CD4-positive, alpha-beta T cell treated with Interleukin-12 subunit alpha and Interleukin-12 subunit beta, for 1 hour (primary cell): Measurements from ENCODE around the gene MOSMO.
"Not testable (repeated sequence)": the region's sequence is repeated elsewhere in the genome, so short reads cannot be mapped to it uniquely, and the experiment has no call there.

Source experiments
- DNase-seq: peaks from one replicate; pipeline ENCODE4 v3.0.0-alpha.2; 2020

Gene MOSMO

DNA sequence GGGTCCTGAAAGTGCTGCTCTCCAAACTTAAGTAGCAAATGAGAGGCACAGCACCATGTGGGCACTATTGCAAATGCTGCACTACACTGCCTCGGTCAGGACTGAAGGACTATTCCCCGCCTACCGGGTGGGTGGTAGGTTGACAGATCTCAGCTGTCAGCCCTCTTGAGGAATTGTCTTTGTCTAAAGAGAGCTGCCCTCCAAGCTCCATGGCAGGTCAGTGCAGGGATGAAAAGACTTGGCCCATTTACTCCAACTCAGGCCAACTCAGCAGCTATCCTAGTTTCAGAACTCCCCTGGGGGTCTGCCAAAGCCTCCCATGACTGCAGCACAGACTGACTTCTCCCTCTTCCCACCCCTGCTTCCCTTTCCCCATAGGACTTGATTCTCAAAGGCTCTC lies 3.6 kb upstream of the MOSMO start:
- DNase-seq: no peak

- no peak for DNase-seq
These were observed 2.2 kb upstream of the MOSMO start for GRCh38 chr16:22005746-22006145.

DNA sequence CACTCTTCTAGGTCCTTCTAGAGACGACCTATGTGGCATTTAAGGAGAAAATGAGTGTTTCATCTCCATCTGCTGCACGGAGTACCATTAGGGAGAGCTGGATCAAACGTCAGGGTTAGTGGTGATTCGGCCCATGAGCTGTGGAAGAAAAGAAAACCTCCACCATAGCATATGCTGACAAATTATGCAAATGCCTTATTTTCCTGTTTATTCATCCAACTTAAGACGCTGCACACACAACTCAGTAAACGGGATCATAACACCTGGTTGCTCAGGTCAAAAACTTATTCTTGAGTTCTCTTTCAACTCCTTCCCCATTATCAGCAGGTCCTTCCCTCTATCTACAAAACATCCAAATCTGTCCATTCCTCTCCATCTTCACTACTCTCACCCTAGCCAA lies 1.3 kb upstream of the MOSMO start:
- DNase-seq: no peak

- no peak for DNase-seq
These were observed 777 bp upstream of the MOSMO start for GRCh38 chr16:22007159-22007508.

DNA sequence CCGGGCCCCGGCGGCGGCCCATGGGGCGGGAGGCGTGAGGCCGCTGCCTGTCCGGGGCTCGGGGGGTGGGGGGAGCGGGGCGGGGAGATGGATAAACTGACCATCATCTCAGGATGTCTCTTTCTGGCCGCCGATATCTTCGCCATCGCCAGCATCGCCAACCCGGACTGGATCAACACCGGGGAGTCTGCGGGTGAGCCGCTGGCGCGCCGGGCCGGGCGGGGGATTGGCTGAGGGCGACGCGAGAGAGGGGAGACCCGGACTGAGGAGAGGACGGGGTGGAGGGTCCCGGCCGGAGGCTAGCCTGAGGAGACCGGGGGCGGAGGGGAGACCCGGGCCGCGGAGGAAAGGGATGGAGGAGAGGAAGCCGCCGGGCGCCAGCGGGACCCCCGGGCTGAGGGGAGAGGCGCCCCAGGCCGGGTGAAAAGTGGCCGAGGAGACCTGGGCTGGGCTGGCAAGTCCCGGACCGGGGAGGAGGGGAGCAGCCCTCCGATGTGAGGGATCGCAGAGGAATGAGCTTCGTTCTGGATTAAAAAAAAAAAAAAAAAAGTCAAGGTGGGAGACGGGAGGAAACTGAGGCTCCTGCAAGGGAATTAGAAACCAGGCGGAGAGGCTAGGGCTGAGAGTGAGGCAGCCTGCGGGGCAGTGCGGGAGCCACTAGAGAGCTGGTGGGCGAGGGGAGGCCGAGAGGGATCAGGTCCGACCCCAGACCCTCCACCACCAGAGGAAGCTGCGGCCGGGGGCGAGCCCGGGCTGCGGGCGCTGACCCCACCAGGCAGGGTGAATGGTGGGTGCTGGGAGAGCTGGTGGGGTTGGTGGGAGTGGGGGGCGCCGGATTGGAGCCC lies 526 bp downstream of the MOSMO start:
- peak; percentile 17 for DNase-seq

DNA sequence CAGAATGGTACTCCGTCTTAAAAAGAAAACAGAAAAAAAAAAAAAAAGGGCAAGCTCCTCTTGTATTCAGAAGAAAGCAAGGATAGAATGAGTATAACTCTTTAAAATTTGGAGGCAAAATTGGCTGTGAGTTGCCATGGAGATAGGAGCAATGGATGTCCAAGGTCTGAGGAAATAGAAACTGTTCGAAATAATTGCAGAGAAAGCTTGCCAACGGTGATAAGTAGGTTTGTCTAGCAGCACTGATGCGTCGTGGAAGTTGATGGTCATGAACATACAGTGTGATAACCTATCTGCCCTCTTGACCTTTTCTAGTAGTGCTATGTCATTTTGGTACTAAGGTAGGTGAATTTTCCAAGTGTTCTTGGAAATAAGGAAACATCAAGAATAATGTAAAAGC lies 3.0 kb downstream of the MOSMO start:
- DNase-seq: no peak

DNA sequence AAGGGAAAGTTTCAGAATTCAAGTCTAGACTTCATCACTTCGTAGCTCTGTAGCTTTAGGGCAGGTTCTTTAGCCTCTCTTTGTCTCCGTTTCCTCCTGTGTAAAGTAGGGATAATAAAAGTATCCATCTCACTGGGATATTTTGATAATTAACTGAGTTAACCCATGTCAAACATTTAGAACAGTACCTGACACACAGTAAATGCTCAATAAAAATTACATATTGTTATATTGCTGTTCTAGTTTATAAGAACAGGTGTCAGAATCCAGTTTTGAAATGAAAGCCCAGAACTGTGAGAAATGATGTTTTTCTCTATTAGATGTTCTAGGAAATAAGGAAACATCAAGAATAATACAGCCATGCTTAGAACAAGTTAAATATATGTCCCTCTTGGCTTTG lies 4.3 kb downstream of the MOSMO start:
- DNase-seq: no peak

DNA sequence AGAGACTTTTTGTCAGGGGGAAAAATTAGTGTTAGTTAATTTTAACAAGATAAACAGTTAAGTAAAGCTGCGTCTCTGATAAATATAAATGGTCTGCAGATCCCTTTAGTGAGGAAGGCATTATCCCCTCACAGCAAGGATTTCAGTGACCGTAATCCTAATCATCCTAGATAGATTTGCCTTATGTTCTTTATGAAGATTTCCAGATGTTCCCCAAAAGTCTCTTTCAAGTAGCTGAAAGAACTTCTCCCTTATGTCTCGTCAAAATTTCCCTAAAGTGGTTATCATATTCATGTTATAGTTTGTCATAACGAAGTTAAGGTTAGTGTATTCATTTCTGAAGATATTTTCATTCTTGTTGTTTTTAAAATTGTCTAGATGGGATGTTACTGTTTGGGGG lies 5.6 kb downstream of the MOSMO start:
- no peak for DNase-seq

DNA sequence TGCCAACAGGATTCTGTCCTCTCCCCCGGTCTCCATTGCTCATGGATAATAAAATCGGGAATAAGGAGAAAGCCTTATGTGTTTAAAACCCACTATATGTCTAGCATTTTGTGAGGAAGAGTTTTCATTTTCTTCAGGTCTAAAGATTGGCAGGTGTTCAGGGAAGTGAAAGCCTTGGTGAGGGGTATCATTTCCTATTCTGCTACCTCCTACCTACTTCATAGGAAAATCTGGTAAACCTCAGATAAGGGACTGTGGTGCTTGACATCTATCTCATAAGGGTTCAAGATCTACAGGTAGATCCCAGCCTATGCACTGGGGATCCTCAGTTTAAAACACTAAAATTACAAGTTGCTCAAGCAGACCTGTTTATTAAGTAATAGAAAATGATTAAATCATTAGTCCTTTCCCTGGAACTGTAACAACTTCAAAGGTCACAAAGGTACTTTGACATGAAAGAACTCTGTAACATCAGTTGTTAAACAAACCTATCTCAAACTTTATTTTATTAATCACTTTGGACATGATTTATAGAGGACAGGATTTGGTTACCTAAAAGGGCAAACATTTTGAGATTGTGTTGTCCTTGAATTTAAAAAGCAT lies 6.5 kb downstream of the MOSMO start:
- no peak for DNase-seq

GRCh38 chr16:22016927-22017326 lies 9.0 kb downstream of the MOSMO start:
- no peak for DNase-seq

- no peak for DNase-seq
These were observed 10.6 kb downstream of the MOSMO start for GRCh38 chr16:22018559-22018958.

DNA sequence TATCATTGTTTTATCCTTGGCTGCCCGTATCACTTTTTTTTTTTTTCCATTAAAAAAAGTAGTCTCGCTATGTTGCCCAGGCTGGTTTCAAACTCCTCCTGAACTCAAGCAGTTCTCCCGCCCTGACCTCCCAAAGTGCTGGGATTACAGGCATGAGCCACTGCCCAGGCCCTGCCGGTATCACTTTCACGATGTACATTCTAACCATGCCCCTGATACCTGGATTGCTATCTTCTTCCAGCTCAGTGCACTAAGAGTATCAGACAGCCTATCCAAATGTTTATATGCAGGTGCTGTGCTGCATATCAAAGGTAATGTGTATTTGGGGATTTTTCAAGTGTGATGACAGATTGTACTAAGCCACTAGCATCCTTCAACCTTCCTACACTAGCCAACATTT lies 14.2 kb downstream of the MOSMO start:
- DNase-seq: no peak

GRCh38 chr16:22023505-22023904 lies 15.6 kb downstream of the MOSMO start:
- DNase-seq: no peak

- DNase-seq: not testable (repeated sequence)
These were observed 16.9 kb downstream of the MOSMO start for GRCh38 chr16:22024785-22025184.

DNA sequence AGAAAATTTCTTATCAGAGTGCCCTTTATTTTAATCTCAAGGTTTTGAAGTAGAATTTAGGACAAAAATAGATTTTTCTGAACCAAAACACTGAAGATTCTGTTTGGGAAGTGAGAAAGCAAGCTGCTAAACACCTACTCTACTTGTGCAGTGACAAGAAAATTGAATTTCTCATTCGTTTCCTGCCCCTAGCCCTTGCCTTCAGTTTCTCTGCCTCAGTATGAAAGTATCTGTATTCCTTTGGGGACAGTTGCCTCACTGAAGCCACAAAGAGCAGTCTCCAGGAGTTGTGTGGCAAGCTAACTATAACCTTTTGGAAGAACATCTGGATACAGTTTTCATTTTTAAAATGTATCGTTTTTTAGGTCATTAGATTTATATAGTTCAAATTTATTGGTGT lies 19.7 kb downstream of the MOSMO start:
- no peak for DNase-seq

- DNase-seq: no peak
These were observed 21.7 kb downstream of the MOSMO start for GRCh38 chr16:22029632-22030031.

- DNase-seq: no peak
These were observed 22.3 kb downstream of the MOSMO start for GRCh38 chr16:22030087-22030812.

GRCh38 chr16:22031483-22032083 lies 23.7 kb downstream of the MOSMO start:
- no peak for DNase-seq

GRCh38 chr16:22034503-22034902 lies 26.6 kb downstream of the MOSMO start:
- DNase-seq: no peak

DNA sequence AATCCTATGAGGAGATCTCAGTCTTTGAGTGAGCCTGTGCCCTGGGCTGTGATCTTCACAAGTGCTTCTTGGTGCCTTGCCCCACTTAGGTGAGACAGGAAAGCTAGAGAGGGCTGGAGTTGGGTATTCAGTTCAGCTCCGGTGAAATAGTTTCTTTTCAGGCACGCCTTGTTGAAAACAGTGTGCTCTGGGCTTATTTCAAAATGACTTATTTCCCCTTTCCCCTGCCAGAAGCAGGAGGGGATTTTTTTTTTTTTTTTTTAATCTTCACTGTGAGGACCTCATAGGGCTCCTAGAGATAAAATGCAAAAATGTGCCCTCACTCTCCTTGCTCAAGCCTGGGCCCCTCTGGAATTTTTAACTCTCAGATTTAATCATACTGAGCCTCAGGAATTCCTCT lies 27.2 kb downstream of the MOSMO start:
- no peak for DNase-seq

- not testable (repeated sequence) for DNase-seq
These were observed 36.0 kb downstream of the MOSMO start for GRCh38 chr16:22043882-22044281.

- not testable (repeated sequence) for DNase-seq
These were observed 38.0 kb downstream of the MOSMO start for GRCh38 chr16:22045888-22046287.

- DNase-seq: no peak
These were observed 43.1 kb downstream of the MOSMO start for GRCh38 chr16:22050963-22051362.

DNA sequence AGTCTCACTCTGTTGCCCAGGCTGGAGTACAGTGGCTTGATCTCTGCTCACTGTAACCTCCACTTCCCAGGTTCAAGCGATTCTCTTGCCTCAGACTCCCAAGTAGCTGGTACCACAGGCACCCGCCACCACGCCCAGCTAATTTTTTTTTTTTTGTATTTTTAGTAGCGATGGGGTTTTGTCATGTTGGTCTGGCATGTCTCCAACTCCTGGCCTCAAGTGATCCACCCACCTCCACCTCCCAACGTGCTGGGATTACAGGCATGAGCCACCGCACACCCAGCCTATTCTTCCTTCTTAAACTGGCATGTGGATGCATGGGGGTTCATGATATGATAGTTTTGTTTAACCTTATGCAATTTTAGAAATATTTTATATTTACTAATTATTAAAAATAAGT lies 45.1 kb downstream of the MOSMO start:
- DNase-seq: no peak
